Thoracic aorta (tissue), 2 donors: ENCODE measurements around the gene MDFI. TPM values are rescaled to one million over a fixed set of nuclear protein-coding genes. Genes with fewer than 3 reads are reported as not detected.

ENCODE experiments used
- ATAC-seq: fragments of 150-250 bp; one replicate; pipeline ENCODE4 v1.8.0; 2017; ENCODE audit warnings: low read depth; ENCODE audit not compliant: insufficient number of reproducible peaks, low FRiP score
- DNase-seq: peaks from one replicate; pipeline ENCODE4 v3.0.0-alpha.2; 2020; ENCODE audit warnings: low spot score
- H3K27ac ChIP-seq, 2 donors: fragments of 200-600 bp; sonication (generic); 1 replicate in 1 of 2; 2 replicates in 1 of 2; pipeline ENCODE4 v1.5.1; 2016; ENCODE audit warnings: mild to moderate bottlenecking in 2 of 2, moderate library complexity in 2 of 2
- H3K27me3 ChIP-seq: fragments of 200-600 bp; sonication (generic); replicated peaks from 2 replicates; pipeline ENCODE4 v1.6.0; 2016; ENCODE audit warnings: mild to moderate bottlenecking; ENCODE audit not compliant: insufficient read depth
- H3K36me3 ChIP-seq: fragments of 200-600 bp; sonication (generic); one replicate; pipeline ENCODE4 v1.5.1; 2016
- H3K4me1 ChIP-seq, 2 donors: fragments of 200-600 bp; sonication (generic); 1 replicate in 1 of 2; 2 replicates in 1 of 2; pipeline versions ENCODE4 v1.5.1 to v1.6.0; 2016; ENCODE audit warnings: low read depth in 2 of 2, mild to moderate bottlenecking in 1 of 2; ENCODE audit not compliant: control insufficient read depth in 1 of 2
- H3K4me3 ChIP-seq: fragments of 200-600 bp; sonication (generic); 2 replicates; pipeline ENCODE4 v1.5.1; 2016; ENCODE audit warnings: mild to moderate bottlenecking
- H3K9me3 ChIP-seq: fragments of 200-600 bp; sonication (generic); 2 replicates; pipeline ENCODE4 v1.5.1; 2016
- CTCF ChIP-seq: fragments of 200-600 bp; sonication (generic); IDR thresholded peaks from one replicate; pipeline ENCODE4 v1.5.1; 2019; ENCODE audit warnings: antibody characterized with exemption
- total RNA-seq, 2 donors: library from RNA; depleted of rRNA; stranded (reverse); fragments of >200 nt; gene quantifications; one replicate each; pipeline versions ENCODE4 v1.1.0 to v1.2.3, GENCODE V29; 2016

The MDFI gene
- total RNA-seq, 2 donors from 2014 or later = 5.1 to 10.3 TPM

- no peak for TF ChIP-seq CTCF
- Histone ChIP-seq H3K9me3 (no peaks in the 10 kb centered on the region), H3K4me3 (no peak overlapping the region), H3K27ac (no peak overlapping the region), H3K27me3 (no peaks in the 10 kb centered on the region), H3K4me1 (no peaks in the 10 kb centered on the region), H3K36me3 (no peaks in the 10 kb centered on the region)
- ATAC-seq = no peak
- no peak for DNase-seq
Observed at GRCh38 chr6:41649596-41649995, 11.3 kb downstream of the MDFI start.

DNA sequence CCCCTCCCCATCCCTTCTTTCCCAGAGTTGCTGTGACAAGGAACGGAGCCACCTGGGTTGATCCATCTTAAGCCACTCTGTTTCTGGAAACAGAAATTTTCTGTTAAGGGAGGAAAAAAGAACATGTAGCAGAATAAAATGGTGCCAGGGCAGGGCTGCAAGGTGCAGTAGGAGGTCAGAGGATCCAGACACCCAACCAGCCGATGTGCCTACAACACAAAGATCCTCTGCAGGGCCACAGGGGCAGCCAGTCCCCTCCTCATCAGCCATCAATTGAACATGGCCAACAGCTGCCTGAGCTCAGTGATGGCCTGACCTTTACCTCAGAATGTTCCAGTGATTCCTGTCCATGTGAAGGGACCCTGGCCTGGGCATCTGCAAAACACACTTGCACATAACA lies 11.9 kb downstream of the MDFI start:
- Histone ChIP-seq H3K4me3 (no peak overlapping the region), H3K36me3 (no peaks in the 10 kb centered on the region), H3K27me3 (no peaks in the 10 kb centered on the region), H3K4me1 (no peaks in the 10 kb centered on the region), H3K9me3 (no peaks in the 10 kb centered on the region), H3K27ac (no peak overlapping the region)
- DNase-seq (no peak), ATAC-seq (no peak)
- TF ChIP-seq CTCF = no peak

- TF ChIP-seq CTCF = no peak
- H3K4me3 ChIP-seq = no peak overlapping the region
- no peak overlapping the region for H3K27ac ChIP-seq
- no peak for ATAC-seq
- H3K27me3 ChIP-seq = no peaks in the 10 kb centered on the region
- H3K9me3 ChIP-seq = no peaks in the 10 kb centered on the region
- H3K4me1 ChIP-seq = no peaks in the 10 kb centered on the region
- no peak for DNase-seq
- H3K36me3 ChIP-seq = no peaks in the 10 kb centered on the region
Observed at GRCh38 chr6:41651246-41651961, 13.1 kb downstream of the MDFI start.

GRCh38 chr6:41651962-41652657 lies 13.8 kb downstream of the MDFI start:
- no peaks in the 10 kb centered on the region for H3K4me1 ChIP-seq
- no peak for ATAC-seq
- H3K4me3 ChIP-seq = no peak overlapping the region
- TF ChIP-seq CTCF = no peak
- no peak for DNase-seq
- H3K36me3 ChIP-seq = no peaks in the 10 kb centered on the region
- H3K27ac ChIP-seq = no peak overlapping the region
- H3K9me3 ChIP-seq = no peaks in the 10 kb centered on the region
- no peaks in the 10 kb centered on the region for H3K27me3 ChIP-seq

GRCh38 chr6:41652866-41653652 lies 14.8 kb downstream of the MDFI start:
- Histone ChIP-seq H3K4me1 (no peaks in the 10 kb centered on the region), H3K36me3 (no peaks in the 10 kb centered on the region), H3K9me3 (no peaks in the 10 kb centered on the region), H3K27me3 (no peaks in the 10 kb centered on the region), H3K27ac (no peak overlapping the region), H3K4me3 (no peak overlapping the region)
- TF ChIP-seq CTCF = no peak
- ATAC-seq (no peak), DNase-seq (no peak)
